ENCODE results near the gene NAA80. TPM values are rescaled to one million over a fixed set of nuclear protein-coding genes. Genes with fewer than 3 reads are reported as not detected.

NAA80 gene
- polyA plus RNA-seq, 1 of the 3 experiments (the other 2 are of a cell fraction), result 10.5 TPM

- no peak for DNase-seq
- ChIA-PET POLR2A (interaction anchor here (2.0 kb wide), 1 partner anchor 31 kb away, joined by 6 read pairs; no protein-coding TSS in a partner anchor), CTCF (interaction anchor here (0.9 to 2.2 kb wide), 7 partner anchors 19 to 99 kb away, joined by 3 to 7 read pairs (median 5); partner anchors contain the start of gene HYAL2)
- H3K36me3 ChIP-seq (replicated peaks in 1 of 2; ENCODE audit: control insufficient read depth in 1 of 2, insufficient read depth in 2 of 2, low read length in 1 of 2), result peaks cover 3 to 25% of the 10 kb centered on the region in 2 experiments
- H3K4me2 ChIP-seq, result peak overlapping the region; percentile 83
- no peaks in the 10 kb centered on the region for H4K20me1 ChIP-seq (ENCODE audit: insufficient read depth)
- no peaks in the 10 kb centered on the region for H3K27me3 ChIP-seq (ENCODE audit: insufficient read depth)
- H3K9ac ChIP-seq, result peak overlapping the region; percentile 44; the same call in 1 of the 2 replicates
- H3K9me2 ChIP-seq, result no peaks in the 10 kb centered on the region
- H2AFZ ChIP-seq (ENCODE audit: low read depth), result peak overlapping the region; percentile 63; the same call in 1 of the 2 replicates
- H3F3A ChIP-seq (replicated peaks; ENCODE audit: insufficient read depth), result no peaks in the 10 kb centered on the region
- peaks cover 22% of the 10 kb centered on the region for H3K79me2 ChIP-seq (ENCODE audit: insufficient read depth)
- H3K9me3 ChIP-seq, result no peaks in the 10 kb centered on the region
- 83% methylated on average over 12 of the region's 12 CpGs for WGBS (ENCODE audit: low lambda C conversion rate)
- peaks cover 6 to 20% of the 10 kb centered on the region in 2 experiments; a peak in 2 of 4 replicates for H3K4me1 ChIP-seq (ENCODE audit: control insufficient read depth in 1 of 2, insufficient read depth in 2 of 2, low read depth in 1 of 2, low read length in 1 of 2)
- H3K27ac ChIP-seq (ENCODE audit: low read depth in 2 of 2, low read length in 1 of 2), result peak overlapping the region; percentile 39 to 69; a peak in 3 of 4 replicates
- TF ChIP-seq IRF3 (IDR thresholded peaks at IDR 0.05; ENCODE audit: low read depth, low read length), result no peak
- no peak for TF ChIP-seq TAF1 (IDR thresholded peaks at IDR 0.05; ENCODE audit: borderline replicate concordance, low read depth, low read length)
- no peak for TF ChIP-seq USF1 (IDR thresholded peaks at IDR 0.05; ENCODE audit: borderline replicate concordance, low read depth)
- no peak for TF ChIP-seq PBX3 (IDR thresholded peaks at IDR 0.05)
- TF ChIP-seq REST (IDR thresholded peaks at IDR 0.05; ENCODE audit: low read depth, low read length), result no peak
- TF ChIP-seq JUND (IDR thresholded peaks at IDR 0.05), result no peak
- no peak for TF ChIP-seq FOXJ3 (CRISPR knock-in tag; IDR thresholded peaks at IDR 0.05)
- no peak for TF ChIP-seq SIN3A (IDR thresholded peaks at IDR 0.05; ENCODE audit: borderline replicate concordance, low read depth, low read length)
- no peak for TF ChIP-seq ZBTB33 (IDR thresholded peaks at IDR 0.05; ENCODE audit: borderline replicate concordance, low read depth)
- TF ChIP-seq NFIC (IDR thresholded peaks at IDR 0.05; ENCODE audit: borderline replicate concordance), result no peak
- no peak for TF ChIP-seq USF2 (IDR thresholded peaks at IDR 0.05; ENCODE audit: borderline replicate concordance, low read depth, low read length)
- no peak for TF ChIP-seq ELF1 (IDR thresholded peaks at IDR 0.05)
- H3K4me3 ChIP-seq (ENCODE audit: low read depth in 2 of 2, low read length in 1 of 2), result peak overlapping the region; percentile 45 to 96; a peak in 3 of 4 replicates
These were observed 6.0 kb downstream of the NAA80 start for GRCh38 chr3:50293079-50293801.

All from SK-N-SH (cell line).